Prostate gland (tissue), 2 donors: ENCODE data around the gene IYD.

ENCODE experiments used
- POLR2A ChIP-seq: fragments of 450-650 bp; IDR thresholded peaks from one replicate; pipeline ENCODE4 v1.6.1; 2016; ENCODE audit warnings: antibody characterized with exemption, mild to moderate bottlenecking
- TF ChIP-seq, protein P1 (sequence below), 4 experiments: fragments of 200-600 bp in 2 of 4; fragments of 450-650 bp in 2 of 4; sonication (generic) in 2 of 4; IDR thresholded peaks; 1 replicate in 3 of 4; 2 replicates in 1 of 4; pipeline ENCODE4 v1.5.1; 2016 to 2019; ENCODE audit warnings: antibody characterized with exemption in 4 of 4, mild to moderate bottlenecking in 2 of 4, moderate library complexity in 2 of 4

DNA sequence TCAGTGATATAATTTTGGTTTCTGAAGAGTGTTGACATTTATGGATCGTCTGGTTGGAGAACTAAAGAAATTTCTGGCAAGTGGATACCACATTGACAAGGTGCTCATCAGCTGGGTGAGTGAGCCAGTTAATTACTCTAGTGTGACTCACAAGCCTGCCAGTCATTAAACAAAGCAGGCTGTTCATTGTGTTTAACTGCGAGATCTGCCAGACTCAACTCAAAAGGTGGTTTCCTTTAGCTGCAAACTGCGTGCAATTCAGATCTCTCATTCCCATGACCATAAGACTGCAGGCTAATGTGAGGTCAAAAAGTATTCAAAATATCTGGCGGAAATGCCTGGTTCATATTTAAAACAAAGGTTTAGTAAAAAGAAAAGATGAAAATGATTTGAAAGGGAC, 32.5 kb upstream of the IYD start:
- no peak for TF ChIP-seq POLR2A
- TF ChIP-seq, protein P1, sequence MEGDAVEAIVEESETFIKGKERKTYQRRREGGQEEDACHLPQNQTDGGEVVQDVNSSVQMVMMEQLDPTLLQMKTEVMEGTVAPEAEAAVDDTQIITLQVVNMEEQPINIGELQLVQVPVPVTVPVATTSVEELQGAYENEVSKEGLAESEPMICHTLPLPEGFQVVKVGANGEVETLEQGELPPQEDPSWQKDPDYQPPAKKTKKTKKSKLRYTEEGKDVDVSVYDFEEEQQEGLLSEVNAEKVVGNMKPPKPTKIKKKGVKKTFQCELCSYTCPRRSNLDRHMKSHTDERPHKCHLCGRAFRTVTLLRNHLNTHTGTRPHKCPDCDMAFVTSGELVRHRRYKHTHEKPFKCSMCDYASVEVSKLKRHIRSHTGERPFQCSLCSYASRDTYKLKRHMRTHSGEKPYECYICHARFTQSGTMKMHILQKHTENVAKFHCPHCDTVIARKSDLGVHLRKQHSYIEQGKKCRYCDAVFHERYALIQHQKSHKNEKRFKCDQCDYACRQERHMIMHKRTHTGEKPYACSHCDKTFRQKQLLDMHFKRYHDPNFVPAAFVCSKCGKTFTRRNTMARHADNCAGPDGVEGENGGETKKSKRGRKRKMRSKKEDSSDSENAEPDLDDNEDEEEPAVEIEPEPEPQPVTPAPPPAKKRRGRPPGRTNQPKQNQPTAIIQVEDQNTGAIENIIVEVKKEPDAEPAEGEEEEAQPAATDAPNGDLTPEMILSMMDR (IDR thresholded peaks at IDR 0.05): no peak
